Measurements from ENCODE around the gene MKRN3.

DNA sequence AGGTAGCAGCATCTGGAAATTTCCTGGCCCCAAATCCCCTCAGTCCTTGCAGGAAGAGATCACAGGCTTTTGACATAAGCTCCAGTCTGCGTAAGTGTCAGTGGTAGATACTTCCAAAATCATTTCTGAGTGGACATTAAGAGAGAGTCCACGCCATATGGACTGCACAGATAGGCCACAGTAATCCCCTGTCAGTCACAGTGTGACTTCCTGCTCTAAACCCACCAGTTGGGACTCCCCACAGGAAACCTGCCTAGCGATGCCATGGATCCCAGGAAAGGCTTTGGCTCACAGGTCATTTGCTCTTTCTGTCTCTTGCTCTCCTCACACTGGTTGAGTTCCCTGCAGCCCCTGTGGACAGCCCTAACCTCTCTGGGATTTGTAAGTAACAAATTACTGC is 28.8 kb upstream of the MKRN3 start:
- TF ChIP-seq, protein P1, sequence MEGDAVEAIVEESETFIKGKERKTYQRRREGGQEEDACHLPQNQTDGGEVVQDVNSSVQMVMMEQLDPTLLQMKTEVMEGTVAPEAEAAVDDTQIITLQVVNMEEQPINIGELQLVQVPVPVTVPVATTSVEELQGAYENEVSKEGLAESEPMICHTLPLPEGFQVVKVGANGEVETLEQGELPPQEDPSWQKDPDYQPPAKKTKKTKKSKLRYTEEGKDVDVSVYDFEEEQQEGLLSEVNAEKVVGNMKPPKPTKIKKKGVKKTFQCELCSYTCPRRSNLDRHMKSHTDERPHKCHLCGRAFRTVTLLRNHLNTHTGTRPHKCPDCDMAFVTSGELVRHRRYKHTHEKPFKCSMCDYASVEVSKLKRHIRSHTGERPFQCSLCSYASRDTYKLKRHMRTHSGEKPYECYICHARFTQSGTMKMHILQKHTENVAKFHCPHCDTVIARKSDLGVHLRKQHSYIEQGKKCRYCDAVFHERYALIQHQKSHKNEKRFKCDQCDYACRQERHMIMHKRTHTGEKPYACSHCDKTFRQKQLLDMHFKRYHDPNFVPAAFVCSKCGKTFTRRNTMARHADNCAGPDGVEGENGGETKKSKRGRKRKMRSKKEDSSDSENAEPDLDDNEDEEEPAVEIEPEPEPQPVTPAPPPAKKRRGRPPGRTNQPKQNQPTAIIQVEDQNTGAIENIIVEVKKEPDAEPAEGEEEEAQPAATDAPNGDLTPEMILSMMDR (IDR thresholded peaks at IDR 0.05), result no peak
- no peak for TF ChIP-seq POLR2A (IDR thresholded peaks at IDR 0.05)

Measured in testis (tissue), 2 donors.